Mesenchymal stem cell (in vitro differentiated cells and primary cell): Measurements from ENCODE around the gene PDPN.

Source experiments
- DNase-seq: peaks from one replicate; pipeline ENCODE4 v3.0.0-alpha.2; 2013
- H2AFZ ChIP-seq: one replicate; pipeline ENCODE4 v1.6.1; 2013; ENCODE audit warnings: low read depth, mild to moderate bottlenecking, control low read depth, inconsistent platforms, low read length, moderate library complexity
- H2AK5ac ChIP-seq: 2 replicates; pipeline ENCODE4 v1.6.1; 2013; ENCODE audit warnings: low read length, moderate library complexity, mild to moderate bottlenecking, inconsistent platforms; ENCODE audit not compliant: severe bottlenecking
- H2BK120ac ChIP-seq: one replicate; pipeline ENCODE4 v1.6.1; 2013; ENCODE audit warnings: low read depth, mild to moderate bottlenecking, inconsistent platforms, low read length, moderate library complexity
- H2BK12ac ChIP-seq, 2 experiments: one replicate each; pipeline ENCODE4 v1.6.1; 2013; ENCODE audit warnings: inconsistent platforms in 2 of 2, low read length in 2 of 2, mild to moderate bottlenecking in 2 of 2, moderate library complexity in 2 of 2, control low read depth in 1 of 2
- H2BK15ac ChIP-seq: one replicate; pipeline ENCODE4 v1.6.1; 2013; ENCODE audit warnings: mild to moderate bottlenecking, low read depth, inconsistent platforms; ENCODE audit not compliant: poor library complexity, severe bottlenecking
- H2BK5ac ChIP-seq: 2 replicates; pipeline ENCODE4 v1.6.1; 2013; ENCODE audit warnings: low read depth, mild to moderate bottlenecking, low read length, control low read depth, inconsistent platforms; ENCODE audit not compliant: poor library complexity, severe bottlenecking
- H3K14ac ChIP-seq, 2 experiments: one replicate each; pipeline ENCODE4 v1.6.1; 2013; ENCODE audit warnings: inconsistent platforms in 2 of 2, low read length in 2 of 2, control low read depth in 1 of 2, mild to moderate bottlenecking in 1 of 2, moderate library complexity in 1 of 2
- H3K18ac ChIP-seq, 2 experiments: one replicate each; pipeline ENCODE4 v1.6.1; 2013; ENCODE audit warnings: inconsistent platforms in 2 of 2, low read length in 2 of 2, control low read depth in 1 of 2, low read depth in 1 of 2, mild to moderate bottlenecking in 1 of 2
- H3K23ac ChIP-seq, 2 experiments: one replicate each; pipeline ENCODE4 v1.6.1; 2013; ENCODE audit warnings: inconsistent platforms in 2 of 2, low read length in 2 of 2, mild to moderate bottlenecking in 2 of 2, moderate library complexity in 2 of 2, control low read depth in 1 of 2
- H3K27ac ChIP-seq: 2 replicates; pipeline ENCODE4 v1.5.1; 2013; ENCODE audit warnings: mild to moderate bottlenecking, moderate library complexity, low read length, control low read depth, inconsistent platforms; ENCODE audit not compliant: poor library complexity, severe bottlenecking
- H3K27me3 ChIP-seq, 2 experiments: 2 replicates each; pipeline versions ENCODE4 v1.6.1 to v1.7.0; 2013; ENCODE audit warnings: low read length in 2 of 2, mild to moderate bottlenecking in 2 of 2, moderate library complexity in 2 of 2, control low read depth in 1 of 2, inconsistent platforms in 1 of 2; ENCODE audit not compliant: control insufficient read depth in 1 of 2, insufficient read depth in 1 of 2
- H3K36me3 ChIP-seq, 2 experiments: 2 replicates each; pipeline versions ENCODE4 v1.6.1 to v1.7.0; 2013; ENCODE audit warnings: low read length in 2 of 2, control low read depth in 1 of 2, inconsistent platforms in 1 of 2, low read depth in 1 of 2, mild to moderate bottlenecking in 1 of 2; ENCODE audit not compliant: insufficient read depth in 2 of 2, control insufficient read depth in 1 of 2
- H3K4ac ChIP-seq, 2 experiments: one replicate each; pipeline ENCODE4 v1.6.1; 2013; ENCODE audit warnings: inconsistent platforms in 2 of 2, low read length in 2 of 2, mild to moderate bottlenecking in 2 of 2, moderate library complexity in 2 of 2, control low read depth in 1 of 2, low read depth in 1 of 2
- H3K4me1 ChIP-seq: 2 replicates; pipeline ENCODE4 v1.6.1; 2013; ENCODE audit warnings: low read depth, low read length, control low read depth; ENCODE audit not compliant: control insufficient read depth, insufficient read depth
- H3K4me2 ChIP-seq: 2 replicates; pipeline ENCODE4 v1.6.1; 2013; ENCODE audit warnings: low read length, mild to moderate bottlenecking, inconsistent platforms; ENCODE audit not compliant: poor library complexity, severe bottlenecking
- H3K4me3 ChIP-seq, 2 experiments: 2 replicates each; pipeline versions ENCODE4 v1.5.1 to v1.7.0; 2013; ENCODE audit warnings: low read length in 2 of 2, mild to moderate bottlenecking in 2 of 2, control low read depth in 1 of 2, low read depth in 1 of 2; ENCODE audit not compliant: insufficient read depth in 1 of 2
- H3K79me1 ChIP-seq: replicated peaks from 2 replicates; pipeline ENCODE4 v1.6.1; 2013; ENCODE audit warnings: mild to moderate bottlenecking, control low read depth, low read length, inconsistent platforms; ENCODE audit not compliant: poor library complexity, severe bottlenecking
- H3K9ac ChIP-seq: 2 replicates; pipeline ENCODE4 v1.7.0; 2013; ENCODE audit warnings: mild to moderate bottlenecking, low read length, moderate library complexity
- H3K9me3 ChIP-seq: 2 replicates; pipeline ENCODE4 v1.7.0; 2013; ENCODE audit warnings: mild to moderate bottlenecking, low read length; ENCODE audit not compliant: control insufficient read depth
- H4K8ac ChIP-seq: one replicate; pipeline ENCODE4 v1.6.1; 2013; ENCODE audit warnings: inconsistent platforms, mild to moderate bottlenecking, low read length, moderate library complexity
- H4K91ac ChIP-seq: one replicate; pipeline ENCODE4 v1.6.1; 2013; ENCODE audit warnings: mild to moderate bottlenecking, low read length, inconsistent platforms
- WGBS: methylation state at CpG from one replicate; pipeline ENCODE4 v1.1.7; 2013; ENCODE audit warnings: mixed read lengths; 5-methylcytosine and 5-hydroxymethylcytosine counted together

Gene PDPN

DNA sequence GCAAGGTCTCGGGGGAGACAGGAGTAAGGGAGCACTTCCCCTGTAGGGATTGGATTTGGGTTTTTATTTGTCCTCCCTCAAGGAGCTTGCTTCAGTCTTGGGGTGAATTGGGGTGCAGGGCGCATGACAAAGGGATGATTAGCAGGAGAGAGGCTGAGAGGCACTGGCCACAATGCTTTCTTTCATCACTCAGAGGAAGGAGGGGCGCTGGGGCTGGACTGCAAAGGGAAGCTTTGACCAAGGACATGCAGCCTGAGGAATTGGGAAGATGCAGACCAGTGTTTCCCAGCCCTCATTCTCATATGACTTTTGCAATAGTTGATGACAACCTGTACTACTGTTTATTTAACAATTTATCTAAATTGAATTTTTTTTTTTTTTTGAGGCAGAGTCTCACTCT lies 34.1 kb upstream of the PDPN start:
- H3K4me1 ChIP-seq = no peaks in the 10 kb centered on the region
- no peaks in the 10 kb centered on the region for H3K27me3 ChIP-seq
- H3K4me2 ChIP-seq = no peak overlapping the region
- 88% methylated on average over 2 of the region's 3 CpGs for WGBS
- no peak overlapping the region for H3K9ac ChIP-seq
- no peak overlapping the region for H4K8ac ChIP-seq
- no peak overlapping the region for H3K18ac ChIP-seq
- no peak for DNase-seq
- H2BK15ac ChIP-seq = no peak overlapping the region
- H3K9me3 ChIP-seq = no peaks in the 10 kb centered on the region
- H2AK5ac ChIP-seq = no peak overlapping the region
- no peak overlapping the region for H2BK120ac ChIP-seq
- no peak overlapping the region for H2BK5ac ChIP-seq
- no peak overlapping the region for H3K27ac ChIP-seq
- no peak overlapping the region for H3K4me3 ChIP-seq
- H2BK12ac ChIP-seq = no peak overlapping the region
- H4K91ac ChIP-seq = no peak overlapping the region
- no peaks in the 10 kb centered on the region for H3K36me3 ChIP-seq
- no peaks in the 10 kb centered on the region for H3K79me1 ChIP-seq
- H3K23ac ChIP-seq = no peak overlapping the region
- H3K14ac ChIP-seq = no peak overlapping the region
- H2AFZ ChIP-seq = no peak overlapping the region
- no peak overlapping the region for H3K4ac ChIP-seq

DNA sequence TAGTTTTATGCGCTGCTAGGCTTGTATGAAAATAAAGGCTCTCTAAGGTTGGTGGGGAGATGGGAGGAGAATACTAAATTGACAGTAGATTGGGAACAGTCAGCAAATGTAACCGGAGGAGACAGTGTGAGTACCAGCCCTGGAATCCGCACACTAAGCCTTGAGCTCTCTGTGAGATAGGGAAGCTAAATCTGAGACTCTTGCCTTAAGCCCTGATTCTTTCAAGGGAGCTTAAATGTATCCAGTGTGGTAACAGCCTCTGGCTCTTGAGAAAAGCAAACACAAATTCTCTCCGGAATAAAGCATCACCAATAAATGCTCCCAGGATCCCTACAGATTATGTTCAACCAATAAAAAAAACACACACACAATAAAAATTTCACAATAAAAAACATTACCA lies 33.0 kb upstream of the PDPN start:
- DNase-seq = no peak
- Histone ChIP-seq H3K9me3 (no peaks in the 10 kb centered on the region), H3K36me3 (peaks cover 0 to 3% of the 10 kb centered on the region in 2 experiments), H2BK5ac (no peak overlapping the region), H3K9ac (peak overlapping the region; percentile 30), H3K18ac (no peak overlapping the region), H3K4me1 (no peaks in the 10 kb centered on the region), H3K14ac (no peak overlapping the region), H2AK5ac (no peak overlapping the region), H3K27ac (no peak overlapping the region), H3K4me3 (no peak overlapping the region), H4K8ac (no peak overlapping the region), H3K27me3 (no peaks in the 10 kb centered on the region), H3K4ac (no peak overlapping the region), H3K79me1 (no peaks in the 10 kb centered on the region), H2BK15ac (no peak overlapping the region), H2BK12ac (no peak overlapping the region), H2AFZ (no peak overlapping the region), H3K4me2 (no peak overlapping the region), H3K23ac (no peak overlapping the region), H2BK120ac (no peak overlapping the region), H4K91ac (no peak overlapping the region)
- WGBS = 70% methylated on average over 4 of the region's 4 CpGs

- Histone ChIP-seq H3K4me2 (no peak overlapping the region), H3K4me3 (no peak overlapping the region), H3K14ac (no peak overlapping the region), H3K4ac (no peak overlapping the region), H3K9me3 (no peaks in the 10 kb centered on the region), H3K23ac (no peak overlapping the region), H2BK5ac (no peak overlapping the region), H2AFZ (peak overlapping the region; percentile 39), H4K91ac (peak overlapping the region; percentile 50), H2BK15ac (no peak overlapping the region), H3K18ac (no peak overlapping the region), H2BK120ac (no peak overlapping the region), H2AK5ac (no peak overlapping the region), H2BK12ac (no peak overlapping the region), H3K4me1 (no peaks in the 10 kb centered on the region), H3K9ac (no peak overlapping the region), H3K27me3 (no peaks in the 10 kb centered on the region), H3K36me3 (peaks cover 0 to 3% of the 10 kb centered on the region in 2 experiments), H4K8ac (no peak overlapping the region), H3K79me1 (no peaks in the 10 kb centered on the region), H3K27ac (no peak overlapping the region)
- DNase-seq = no peak
- WGBS = 94% methylated on average over 28 of the region's 28 CpGs
Measured at GRCh38 chr1:13554798-13555197, 28.8 kb upstream of the PDPN start.

GRCh38 chr1:13556224-13556764 lies 27.3 kb upstream of the PDPN start:
- Histone ChIP-seq H3K36me3 (peaks cover 0 to 3% of the 10 kb centered on the region in 2 experiments), H2BK120ac (no peak overlapping the region), H3K79me1 (no peaks in the 10 kb centered on the region), H3K4me3 (no peak overlapping the region), H3K27me3 (no peaks in the 10 kb centered on the region), H3K14ac (no peak overlapping the region), H3K9me3 (no peaks in the 10 kb centered on the region), H2AFZ (no peak overlapping the region), H2BK12ac (no peak overlapping the region), H3K27ac (no peak overlapping the region), H3K4me1 (no peaks in the 10 kb centered on the region), H3K23ac (no peak overlapping the region), H2BK15ac (no peak overlapping the region), H4K8ac (no peak overlapping the region), H4K91ac (no peak overlapping the region), H2AK5ac (no peak overlapping the region), H3K4me2 (no peak overlapping the region), H3K4ac (no peak overlapping the region), H3K18ac (no peak overlapping the region), H2BK5ac (no peak overlapping the region), H3K9ac (no peak overlapping the region)
- DNase-seq = no peak
- WGBS = 63% methylated on average over 4 of the region's 6 CpGs
